ENCODE results near the gene SPPL2B.

- TF ChIP-seq CTCF (IDR thresholded peaks at IDR 0.05) (peak; percentile 41), EZH2phosphoT487 (IDR thresholded peaks at IDR 0.05) (peak; percentile 77)
Observed at GRCh38 chr19:2291185-2291751, 37.2 kb upstream of the SPPL2B start.
